GM19099 (cell line): ENCODE data around the gene ACYP1.

ENCODE experiments used
- POLR2A ChIP-seq: IDR thresholded peaks from 3 replicates; pipeline ENCODE4 v1.6.1; 2011; ENCODE audit warnings: low read depth; ENCODE audit not compliant: insufficient read length; ENCODE audit errors: extremely low read depth

ACYP1 gene

GRCh38 chr14:75022655-75023054, 41.2 kb downstream of the ACYP1 start:
- no peak for TF ChIP-seq POLR2A

- no peak for TF ChIP-seq POLR2A
These were observed 45.1 kb downstream of the ACYP1 start for GRCh38 chr14:75018694-75019093.

- TF ChIP-seq POLR2A: no peak
These were observed 47.0 kb downstream of the ACYP1 start for GRCh38 chr14:75016815-75017214.

- no peak for TF ChIP-seq POLR2A
These were observed 48.3 kb downstream of the ACYP1 start for GRCh38 chr14:75015496-75015895.

GRCh38 chr14:75013290-75013689, 50.5 kb downstream of the ACYP1 start:
- TF ChIP-seq POLR2A: no peak

GRCh38 chr14:75011356-75011994, 52.3 kb downstream of the ACYP1 start:
- TF ChIP-seq POLR2A: no peak

- no peak for TF ChIP-seq POLR2A
These were observed 53.2 kb downstream of the ACYP1 start for GRCh38 chr14:75010472-75011093.

GRCh38 chr14:75009176-75009575, 54.6 kb downstream of the ACYP1 start:
- no peak for TF ChIP-seq POLR2A

GRCh38 chr14:75005357-75005756, 58.5 kb downstream of the ACYP1 start:
- no peak for TF ChIP-seq POLR2A

- no peak for TF ChIP-seq POLR2A
These were observed 60.4 kb downstream of the ACYP1 start for GRCh38 chr14:75003250-75004027.
